Inferior parietal cortex (tissue), 1 donor: ENCODE data around the gene SF3B2.
"Not testable (repeated sequence)": the region's sequence is repeated elsewhere in the genome, so short reads cannot be mapped to it uniquely, and the experiment has no call there.

Experiments
- DNase-seq: peaks from one replicate; pipeline ENCODE4 v3.0.0-alpha.2; 2016; ENCODE audit errors: extremely low spot score

The SF3B2 gene

GRCh38 chr11:66051766-66052663, at the start of gene SF3B2:
TSS of gene SF3B2 (plus strand) at chr11:66052364. CDS start at chr11:66052385, 21 bp downstream.
- DNase-seq: peak; percentile 97

GRCh38 chr11:66002648-66003225, 49.4 kb upstream of the SF3B2 start:
- peak; percentile 40 for DNase-seq

- no peak for DNase-seq
Measured at GRCh38 chr11:66003291-66003690, 48.9 kb upstream of the SF3B2 start.

- DNase-seq: no peak
Measured at GRCh38 chr11:66004186-66004585, 48.0 kb upstream of the SF3B2 start.

GRCh38 chr11:66006134-66006890, 45.9 kb upstream of the SF3B2 start:
- DNase-seq: no peak

GRCh38 chr11:66006891-66007176, 45.3 kb upstream of the SF3B2 start:
- DNase-seq: no peak

GRCh38 chr11:66007201-66007634, 44.9 kb upstream of the SF3B2 start:
- DNase-seq: no peak

GRCh38 chr11:66008095-66008467, 44.1 kb upstream of the SF3B2 start:
- DNase-seq: no peak

GRCh38 chr11:66008468-66009101, 43.6 kb upstream of the SF3B2 start:
- DNase-seq: no peak

GRCh38 chr11:66010036-66010435, 42.1 kb upstream of the SF3B2 start:
- DNase-seq: not testable (repeated sequence)

GRCh38 chr11:66011239-66011784, 40.9 kb upstream of the SF3B2 start:
- no peak for DNase-seq

GRCh38 chr11:66011785-66012303, 40.3 kb upstream of the SF3B2 start, which contains the start of gene CST6:
TSS of gene CST6 (plus strand) at chr11:66012008. CDS start at chr11:66012045, 37 bp downstream.
- DNase-seq: no peak

GRCh38 chr11:66012371-66012945, 39.7 kb upstream of the SF3B2 start:
- no peak for DNase-seq

- no peak for DNase-seq
Measured at GRCh38 chr11:66012946-66013761, 39.0 kb upstream of the SF3B2 start.

- DNase-seq: no peak
Measured at GRCh38 chr11:66013762-66014100, 38.4 kb upstream of the SF3B2 start.

GRCh38 chr11:66014804-66015453, 37.2 kb upstream of the SF3B2 start:
- no peak for DNase-seq

- DNase-seq: no peak
Measured at GRCh38 chr11:66015454-66015881, 36.7 kb upstream of the SF3B2 start.

- DNase-seq: no peak
Measured at GRCh38 chr11:66015936-66016792, 36.0 kb upstream of the SF3B2 start.

- DNase-seq: no peak
Measured at GRCh38 chr11:66016793-66017177, 35.4 kb upstream of the SF3B2 start.
